Measurements from ENCODE around the gene SNX30.

DNA sequence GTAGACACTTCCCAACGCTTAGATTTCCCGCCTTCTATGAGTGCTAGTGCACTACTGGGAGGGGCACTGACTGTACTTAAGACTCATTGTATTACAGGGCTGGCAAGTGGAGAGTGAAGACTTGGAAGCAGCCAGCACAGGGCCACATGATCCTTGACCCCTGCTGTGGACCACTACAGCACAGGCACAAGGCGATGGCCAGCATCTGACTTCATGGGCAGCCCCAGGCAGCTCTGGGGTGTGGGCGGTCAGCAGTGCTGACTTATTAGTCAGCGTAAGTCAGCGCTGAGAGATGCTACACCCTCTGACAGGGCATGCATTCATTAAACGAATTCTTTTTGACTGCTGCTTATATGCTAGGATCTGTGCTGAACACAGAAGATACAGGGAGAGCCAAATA is 130.8 kb downstream of the SNX30 start:
- TF ChIP-seq POLR2AphosphoS5 (IDR thresholded peaks at IDR 0.05), result no peak
- TF ChIP-seq, protein P1, sequence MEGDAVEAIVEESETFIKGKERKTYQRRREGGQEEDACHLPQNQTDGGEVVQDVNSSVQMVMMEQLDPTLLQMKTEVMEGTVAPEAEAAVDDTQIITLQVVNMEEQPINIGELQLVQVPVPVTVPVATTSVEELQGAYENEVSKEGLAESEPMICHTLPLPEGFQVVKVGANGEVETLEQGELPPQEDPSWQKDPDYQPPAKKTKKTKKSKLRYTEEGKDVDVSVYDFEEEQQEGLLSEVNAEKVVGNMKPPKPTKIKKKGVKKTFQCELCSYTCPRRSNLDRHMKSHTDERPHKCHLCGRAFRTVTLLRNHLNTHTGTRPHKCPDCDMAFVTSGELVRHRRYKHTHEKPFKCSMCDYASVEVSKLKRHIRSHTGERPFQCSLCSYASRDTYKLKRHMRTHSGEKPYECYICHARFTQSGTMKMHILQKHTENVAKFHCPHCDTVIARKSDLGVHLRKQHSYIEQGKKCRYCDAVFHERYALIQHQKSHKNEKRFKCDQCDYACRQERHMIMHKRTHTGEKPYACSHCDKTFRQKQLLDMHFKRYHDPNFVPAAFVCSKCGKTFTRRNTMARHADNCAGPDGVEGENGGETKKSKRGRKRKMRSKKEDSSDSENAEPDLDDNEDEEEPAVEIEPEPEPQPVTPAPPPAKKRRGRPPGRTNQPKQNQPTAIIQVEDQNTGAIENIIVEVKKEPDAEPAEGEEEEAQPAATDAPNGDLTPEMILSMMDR (IDR thresholded peaks at IDR 0.05), result no peak

All from gastroesophageal sphincter (tissue), 3 donors.